Ishikawa (cell line): Measurements from ENCODE around the gene IMMP2L.

Experiments
- EGR1 ChIP-seq: IDR thresholded peaks from 2 replicates; pipeline ENCODE4 v1.6.1; 2012
- EP300 ChIP-seq: IDR thresholded peaks from 2 replicates; pipeline ENCODE4 v1.6.1; 2012; ENCODE audit warnings: borderline replicate concordance
- MAX ChIP-seq: IDR thresholded peaks from 2 replicates; pipeline ENCODE4 v1.6.1; 2012
- NFIC ChIP-seq: IDR thresholded peaks from 2 replicates; pipeline ENCODE4 v1.6.1; 2012
- TAF1 ChIP-seq: IDR thresholded peaks from 2 replicates; pipeline ENCODE4 v1.6.1; 2012; ENCODE audit warnings: low read depth, mild to moderate bottlenecking
- TEAD4 ChIP-seq: IDR thresholded peaks from 2 replicates; pipeline ENCODE4 v1.6.1; 2012
- YY1 ChIP-seq: IDR thresholded peaks from 2 replicates; pipeline ENCODE4 v1.6.1; 2012; ENCODE audit warnings: low read depth

- no peak for TF ChIP-seq YY1
- TF ChIP-seq MAX: no peak
- no peak for TF ChIP-seq EP300
- TF ChIP-seq TAF1: no peak
- TF ChIP-seq TEAD4: no peak
- no peak for TF ChIP-seq EGR1
- TF ChIP-seq NFIC: no peak
Observed at GRCh38 chr7:111568419-111568818, 6.1 kb upstream of the IMMP2L start.
